Heart right ventricle (tissue), 16 donors: ENCODE data around the gene SLC52A1. TPM values are rescaled to one million over a fixed set of nuclear protein-coding genes. Genes with fewer than 3 reads are reported as not detected.

ENCODE experiments used
- ATAC-seq, 8 donors: fragments of 200-7000 bp; cut with Tn5 transposase; one replicate each; pipeline ENCODE4 v1.9.1; 2020; ENCODE audit warnings: mild to moderate bottlenecking in 8 of 8, moderate library complexity in 8 of 8, moderate number of reproducible peaks in 1 of 8
- DNase-seq, 2 donors: peaks; one replicate each; pipeline ENCODE4 v3.0.0-alpha.2; 2020
- H3K27ac ChIP-seq, 10 donors: fragments of 200-600 bp; sonication (generic) in 2 of 10; one replicate each; pipeline versions ENCODE4 v1.5.0 to v1.8.0; 2020 to 2022; ENCODE audit warnings: mild to moderate bottlenecking in 3 of 10
- H3K27me3 ChIP-seq, 7 donors: fragments of 200-600 bp; one replicate each; pipeline ENCODE4 v1.8.0; 2021 to 2022; ENCODE audit warnings: mild to moderate bottlenecking in 2 of 7
- H3K36me3 ChIP-seq, 9 donors: fragments of 200-600 bp; sonication (generic) in 1 of 9; one replicate each; pipeline versions ENCODE4 v1.5.0 to v1.8.0; 2020 to 2022; ENCODE audit warnings: mild to moderate bottlenecking in 2 of 9
- H3K4me1 ChIP-seq, 9 donors: fragments of 200-600 bp; sonication (generic) in 1 of 9; one replicate each; pipeline versions ENCODE4 v1.5.0 to v1.8.0; 2020 to 2022; ENCODE audit warnings: mild to moderate bottlenecking in 4 of 9
- H3K4me3 ChIP-seq, 10 donors: fragments of 200-600 bp; sonication (generic) in 2 of 10; one replicate each; pipeline versions ENCODE4 v1.5.0 to v1.8.0; 2020 to 2022; ENCODE audit warnings: mild to moderate bottlenecking in 7 of 10, moderate library complexity in 2 of 10
- H3K9me3 ChIP-seq, 11 donors: fragments of 200-600 bp in 10 of 11; sonication (generic) in 2 of 11; one replicate each; pipeline versions ENCODE4 v1.5.0 to v1.8.0; 2013 to 2022; ENCODE audit warnings: mild to moderate bottlenecking in 2 of 11, control low read depth in 1 of 11, moderate library complexity in 1 of 11
- CTCF ChIP-seq, 9 donors: fragments of 200-600 bp; sonication (generic) in 2 of 9; IDR thresholded peaks; one replicate each; pipeline versions ENCODE4 v1.5.0 to v1.8.0; 2021 to 2022; ENCODE audit warnings: antibody characterized with exemption in 9 of 9, mild to moderate bottlenecking in 5 of 9, moderate library complexity in 1 of 9
- WGBS, 2 donors: extraction: QIAGEN DNeasy Blood & Tissue Kit; methylation state at CpG; one replicate each; pipeline ENCODE4 v1.1.7; 2013; ENCODE audit warnings: inconsistent platforms in 1 of 2; 5-methylcytosine and 5-hydroxymethylcytosine counted together
- intact Hi-C, 10 donors: fragments of 100-400 bp; cut with DNase I; formaldehyde crosslinking; loops; one replicate each; pipeline versions ENCODE4 v1.11.1 to v1.14.2; 2022
- polyA plus RNA-seq, 2 donors: library from polyadenylated mRNA; stranded (reverse); fragments of 200-250 nt; gene quantifications; one replicate each; pipeline ENCODE4 v1.2.3, GENCODE V29; 2013
- total RNA-seq, 10 donors: library from RNA; stranded (reverse); fragmentation: NEBNext Ultra II Directional in 3 of 10; extraction: Animal tissue kit (Norgen Biotek cat#: 25700) in 3 of 10; gene quantifications; one replicate each; pipeline versions ENCODE4 v1.2.1 to v1.2.4, GENCODE V29; 2021 to 2023
- donor health status: Arrhythmogenic right ventricular cardiomyopathy.
- donor health status: ischemic (EF 13 %, LVEDD 7.1; RV severe dilation, severe dysfunction).
- donor health status: healthy with polysubstance abuse.
- donor health status: DM: no; HTN: yes; CAD: no.
- donor health status: DM: no; HTN: no; CAD: no.
- donor health status: ischemic (EF 25% LVEDD 6.9; RV normal size, moderate dysfunction).
- donor health status: ischemic (EF 25% LVEDD 5.7; RV mildly dilated, moderate dysfunction).
- donor health status: healthy.
- donor health status: DM: yes; HTN: yes; CAD: no.
- donor health status: Ischemic cardiomyopathy.
- donor health status: ischemic (EF 35%, LVEDD 5.7; RV mildly dilated, moderate dysfunction).
- donor health status: nonischemic (EF 11% LVEDD 7.7; RV severe dilation, severe dysfunction).
- donor health status: DM: yes; HTN: yes; CAD: no.
- donor health status: PGD.
- donor health status: ischemic (EF 29% LVEDD 5.4; RV normal size, mild dysfunction).
- donor health status: nonischemic (EF 23%, LVEDD 6.1; RV moderate dilation, normal function).

The SLC52A1 gene
- total and polyA plus RNA-seq, 12 donors, result 0.11 to 0.14 (median 0.12) TPM; not detected in 9

- 91 to 93% methylated on average over 5 of the region's 5 CpGs for WGBS, 2 donors
- intact Hi-C loops, result no loop called here
- Histone ChIP-seq H3K9me3 (no peaks in the 10 kb centered on the region), H3K4me1 (peaks cover 0 to 8% (median 7%) of the 10 kb centered on the region in 9 donors), H3K36me3 (no peaks in the 10 kb centered on the region), H3K4me3 (no peak overlapping the region), H3K27ac (no peak overlapping the region), H3K27me3 (no peaks in the 10 kb centered on the region)
- no peak for TF ChIP-seq CTCF (IDR thresholded peaks at IDR 0.05)
- DNase-seq (no peak), ATAC-seq (no peak)
These were observed 9.4 kb upstream of the SLC52A1 start for GRCh38 chr17:5044630-5045029.

GRCh38 chr17:5043524-5043923 lies 8.3 kb upstream of the SLC52A1 start:
- no peaks in the 10 kb centered on the region for H3K27me3 ChIP-seq
- H3K4me3 ChIP-seq, result no peak overlapping the region
- H3K27ac ChIP-seq, result no peak overlapping the region
- ATAC-seq (no peak), DNase-seq (no peak)
- WGBS, 2 donors, result 88 to 95% methylated on average over 1 of the region's 1 CpG
- H3K4me1 ChIP-seq, result no peaks in the 10 kb centered on the region
- no peak for TF ChIP-seq CTCF (IDR thresholded peaks at IDR 0.05)
- intact Hi-C loops, result no loop called here
- no peaks in the 10 kb centered on the region for H3K9me3 ChIP-seq
- no peaks in the 10 kb centered on the region for H3K36me3 ChIP-seq

- H3K9me3 ChIP-seq, result no peaks in the 10 kb centered on the region
- H3K27ac ChIP-seq, result no peak overlapping the region
- no peak for DNase-seq
- no peaks in the 10 kb centered on the region for H3K27me3 ChIP-seq
- WGBS, 2 donors, result 85 to 86% methylated on average over 15 of the region's 15 CpGs
- H3K4me1 ChIP-seq, result no peaks in the 10 kb centered on the region
- no peak for ATAC-seq
- TF ChIP-seq CTCF (IDR thresholded peaks at IDR 0.05), result no peak
- intact Hi-C loops, result no loop called here
- H3K36me3 ChIP-seq, result no peaks in the 10 kb centered on the region
- H3K4me3 ChIP-seq, result peak overlapping the region in 1 of 10 donors; percentile 16
These were observed 7.2 kb upstream of the SLC52A1 start for GRCh38 chr17:5042157-5043022.

- Histone ChIP-seq H3K4me1 (peaks cover 0 to 24% (median 11%) of the 10 kb centered on the region in 9 donors), H3K4me3 (no peak overlapping the region), H3K27me3 (peaks cover 0 to 24% (median 7%) of the 10 kb centered on the region in 7 donors), H3K27ac (no peak overlapping the region), H3K36me3 (no peaks in the 10 kb centered on the region), H3K9me3 (no peaks in the 10 kb centered on the region)
- ATAC-seq (no peak), DNase-seq (no peak)
- 88 to 89% methylated on average over 14 of the region's 14 CpGs for WGBS, 2 donors
- intact Hi-C loops, result no loop called here
- TF ChIP-seq CTCF (IDR thresholded peaks at IDR 0.05), result no peak
These were observed 575 bp downstream of the SLC52A1 start for GRCh38 chr17:5034651-5035050.
